ENCODE measurements around the gene SYT3.

DNA sequence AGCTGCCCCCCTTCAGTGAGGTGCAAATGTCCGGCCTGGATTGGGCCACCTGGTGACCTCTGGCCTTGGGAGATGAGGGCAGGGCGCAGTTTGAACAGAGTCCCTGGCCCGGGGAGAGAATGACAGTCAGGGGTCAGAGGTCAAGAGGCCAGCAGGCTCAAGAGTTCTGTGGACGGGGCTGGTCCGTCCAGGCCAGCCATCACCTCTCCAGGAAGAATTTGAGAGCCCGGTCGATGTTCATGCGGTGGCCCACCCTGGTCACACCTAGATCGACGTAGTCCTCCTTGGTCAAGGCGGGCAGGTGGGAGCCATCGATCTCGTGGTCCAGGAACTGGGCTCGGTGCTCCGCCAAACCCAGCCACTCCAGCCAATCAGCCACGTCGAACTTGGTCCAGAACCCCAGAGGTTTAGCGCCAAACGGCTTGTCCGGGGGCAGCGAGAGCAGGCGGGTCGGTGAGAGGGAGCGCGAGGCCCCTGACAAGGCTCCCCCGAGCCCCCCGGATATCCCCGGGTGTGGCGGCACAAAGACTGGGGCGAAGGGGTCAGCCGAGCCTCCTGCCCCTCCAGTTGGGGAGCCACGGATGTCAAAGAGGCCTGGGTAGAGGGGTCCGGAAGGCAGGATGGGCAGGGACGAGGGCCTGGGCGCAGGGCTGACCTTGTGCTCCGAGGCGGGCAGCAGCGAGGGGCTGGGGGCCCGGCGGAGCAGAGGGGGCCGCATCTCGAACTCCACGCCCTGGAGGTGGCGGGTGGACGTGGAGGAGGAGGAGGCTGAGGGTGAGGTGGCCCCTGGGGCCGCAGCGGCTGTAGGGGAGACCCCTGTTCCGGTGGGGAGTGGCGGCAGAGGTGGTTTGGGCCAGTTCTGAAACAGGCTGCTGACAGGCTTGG is 22.3 kb upstream of the SYT3 start:
- TF ChIP-seq GATAD2A (CRISPR knock-in tag; IDR thresholded peaks at IDR 0.05) (no peak), PHF8 (CRISPR knock-in tag; IDR thresholded peaks at IDR 0.05) (no peak)
- TF ChIP-seq, protein P1, sequence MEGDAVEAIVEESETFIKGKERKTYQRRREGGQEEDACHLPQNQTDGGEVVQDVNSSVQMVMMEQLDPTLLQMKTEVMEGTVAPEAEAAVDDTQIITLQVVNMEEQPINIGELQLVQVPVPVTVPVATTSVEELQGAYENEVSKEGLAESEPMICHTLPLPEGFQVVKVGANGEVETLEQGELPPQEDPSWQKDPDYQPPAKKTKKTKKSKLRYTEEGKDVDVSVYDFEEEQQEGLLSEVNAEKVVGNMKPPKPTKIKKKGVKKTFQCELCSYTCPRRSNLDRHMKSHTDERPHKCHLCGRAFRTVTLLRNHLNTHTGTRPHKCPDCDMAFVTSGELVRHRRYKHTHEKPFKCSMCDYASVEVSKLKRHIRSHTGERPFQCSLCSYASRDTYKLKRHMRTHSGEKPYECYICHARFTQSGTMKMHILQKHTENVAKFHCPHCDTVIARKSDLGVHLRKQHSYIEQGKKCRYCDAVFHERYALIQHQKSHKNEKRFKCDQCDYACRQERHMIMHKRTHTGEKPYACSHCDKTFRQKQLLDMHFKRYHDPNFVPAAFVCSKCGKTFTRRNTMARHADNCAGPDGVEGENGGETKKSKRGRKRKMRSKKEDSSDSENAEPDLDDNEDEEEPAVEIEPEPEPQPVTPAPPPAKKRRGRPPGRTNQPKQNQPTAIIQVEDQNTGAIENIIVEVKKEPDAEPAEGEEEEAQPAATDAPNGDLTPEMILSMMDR (CRISPR knock-in tag; IDR thresholded peaks at IDR 0.05): no peak

Measured in HepG2 (cell line).